ENCODE data around the gene UBA6. TPM values are rescaled to one million over a fixed set of nuclear protein-coding genes. Genes with fewer than 3 reads are reported as not detected.
A peak's percentile ranks its signal among the peaks of the same experiment; 100 is the strongest.
"Not testable (repeated sequence)": the region's sequence is repeated elsewhere in the genome, so short reads cannot be mapped to it uniquely, and the experiment has no call there.

UBA6 gene
- total RNA-seq = 38.0 TPM

- peak; percentile 97 for DNase-seq (ENCODE audit: low spot score)
Measured at GRCh38 chr4:67700738-67701516, at the start of gene UBA6. Gene UBA6 (minus strand): TSS chr4:67701155. CDS start chr4:67701119, 36 bp downstream.

- DNase-seq (ENCODE audit: low spot score) = no peak
Measured at GRCh38 chr4:67750691-67751090, 49.7 kb upstream of the UBA6 start.

GRCh38 chr4:67749286-67749685 lies 48.3 kb upstream of the UBA6 start:
- no peak for DNase-seq (ENCODE audit: low spot score)

GRCh38 chr4:67746797-67747495 lies 46.0 kb upstream of the UBA6 start:
- no peak for DNase-seq (ENCODE audit: low spot score)

GRCh38 chr4:67744561-67745283 lies 43.8 kb upstream of the UBA6 start:
- DNase-seq (ENCODE audit: low spot score) = no peak

GRCh38 chr4:67743194-67743593 lies 42.2 kb upstream of the UBA6 start:
- DNase-seq (ENCODE audit: low spot score) = no peak

GRCh38 chr4:67736262-67736661 lies 35.3 kb upstream of the UBA6 start:
- DNase-seq (ENCODE audit: low spot score) = no peak

GRCh38 chr4:67735325-67735724 lies 34.4 kb upstream of the UBA6 start:
- no peak for DNase-seq (ENCODE audit: low spot score)

GRCh38 chr4:67730511-67730910 lies 29.6 kb upstream of the UBA6 start:
- not testable (repeated sequence) for DNase-seq (ENCODE audit: low spot score)

GRCh38 chr4:67727124-67727850 lies 26.3 kb upstream of the UBA6 start:
- DNase-seq (ENCODE audit: low spot score) = no peak

- DNase-seq (ENCODE audit: low spot score) = no peak
Measured at GRCh38 chr4:67725981-67726380, 25.0 kb upstream of the UBA6 start.

GRCh38 chr4:67725132-67725531 lies 24.2 kb upstream of the UBA6 start:
- DNase-seq (ENCODE audit: low spot score) = no peak

GRCh38 chr4:67723949-67724348 lies 23.0 kb upstream of the UBA6 start:
- no peak for DNase-seq (ENCODE audit: low spot score)

GRCh38 chr4:67723341-67723740 lies 22.4 kb upstream of the UBA6 start:
- DNase-seq (ENCODE audit: low spot score) = no peak

- no peak for DNase-seq (ENCODE audit: low spot score)
Measured at GRCh38 chr4:67721770-67722597, 21.0 kb upstream of the UBA6 start.

GRCh38 chr4:67721315-67721769 lies 20.4 kb upstream of the UBA6 start:
- no peak for DNase-seq (ENCODE audit: low spot score)

- DNase-seq (ENCODE audit: low spot score) = no peak
Measured at GRCh38 chr4:67719953-67720617, 19.1 kb upstream of the UBA6 start.

GRCh38 chr4:67718848-67719247 lies 17.9 kb upstream of the UBA6 start:
- DNase-seq (ENCODE audit: low spot score) = no peak

GRCh38 chr4:67717586-67717985 lies 16.6 kb upstream of the UBA6 start:
- DNase-seq (ENCODE audit: low spot score) = no peak

- no peak for DNase-seq (ENCODE audit: low spot score)
Measured at GRCh38 chr4:67714955-67715354, 14.0 kb upstream of the UBA6 start.

- no peak for DNase-seq (ENCODE audit: low spot score)
Measured at GRCh38 chr4:67714248-67714583, 13.3 kb upstream of the UBA6 start.
